GM06990 (cell line): ENCODE measurements around the gene EIPR1.

Experiments used
- DNase-seq: peaks from one replicate; pipeline ENCODE4 v3.0.0-alpha.2; 2011; ENCODE audit not compliant: insufficient read length; ENCODE audit errors: extremely low read depth
- H3K27me3 ChIP-seq: replicated peaks from 2 replicates; pipeline ENCODE4 v1.6.0; 2011; ENCODE audit warnings: low read length; ENCODE audit not compliant: control insufficient read depth, insufficient read depth
- H3K36me3 ChIP-seq: 2 replicates; pipeline ENCODE4 v1.5.1; 2011; ENCODE audit warnings: low read length; ENCODE audit not compliant: control insufficient read depth, insufficient read depth
- H3K4me3 ChIP-seq: replicated peaks from 2 replicates; pipeline ENCODE4 v1.5.1; 2011; ENCODE audit warnings: low read depth, mild to moderate bottlenecking, control low read depth, low read length
- TF ChIP-seq, protein P1 (sequence below): IDR thresholded peaks from 2 replicates; pipeline ENCODE4 v1.5.1; 2011; ENCODE audit warnings: low read length, control low read depth, mild to moderate bottlenecking, inconsistent platforms; ENCODE audit not compliant: insufficient read depth, poor library complexity, severe bottlenecking

EIPR1 gene

DNA sequence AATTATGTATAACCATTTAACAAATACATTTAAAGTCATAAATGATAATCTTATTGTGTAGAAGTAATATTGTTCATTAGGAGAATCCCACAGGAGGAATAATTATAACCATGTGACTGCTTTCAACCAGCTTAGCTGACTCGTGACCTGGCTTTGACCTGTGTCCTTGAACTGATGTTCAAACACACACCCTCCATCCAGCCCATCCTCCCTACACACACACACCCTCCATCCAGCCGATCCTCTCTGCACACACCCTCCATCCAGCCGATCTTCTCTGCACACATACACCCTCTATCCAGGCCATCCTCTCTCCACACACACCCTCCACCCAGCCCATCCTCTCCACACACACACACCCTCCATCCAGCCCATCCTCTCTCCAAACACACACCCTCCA lies 83.5 kb downstream of the EIPR1 start:
- TF ChIP-seq, protein P1, sequence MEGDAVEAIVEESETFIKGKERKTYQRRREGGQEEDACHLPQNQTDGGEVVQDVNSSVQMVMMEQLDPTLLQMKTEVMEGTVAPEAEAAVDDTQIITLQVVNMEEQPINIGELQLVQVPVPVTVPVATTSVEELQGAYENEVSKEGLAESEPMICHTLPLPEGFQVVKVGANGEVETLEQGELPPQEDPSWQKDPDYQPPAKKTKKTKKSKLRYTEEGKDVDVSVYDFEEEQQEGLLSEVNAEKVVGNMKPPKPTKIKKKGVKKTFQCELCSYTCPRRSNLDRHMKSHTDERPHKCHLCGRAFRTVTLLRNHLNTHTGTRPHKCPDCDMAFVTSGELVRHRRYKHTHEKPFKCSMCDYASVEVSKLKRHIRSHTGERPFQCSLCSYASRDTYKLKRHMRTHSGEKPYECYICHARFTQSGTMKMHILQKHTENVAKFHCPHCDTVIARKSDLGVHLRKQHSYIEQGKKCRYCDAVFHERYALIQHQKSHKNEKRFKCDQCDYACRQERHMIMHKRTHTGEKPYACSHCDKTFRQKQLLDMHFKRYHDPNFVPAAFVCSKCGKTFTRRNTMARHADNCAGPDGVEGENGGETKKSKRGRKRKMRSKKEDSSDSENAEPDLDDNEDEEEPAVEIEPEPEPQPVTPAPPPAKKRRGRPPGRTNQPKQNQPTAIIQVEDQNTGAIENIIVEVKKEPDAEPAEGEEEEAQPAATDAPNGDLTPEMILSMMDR, result no peak
- no peak for DNase-seq
- Histone ChIP-seq H3K36me3 (no peaks in the 10 kb centered on the region; the same call in 1 of the 2 replicates), H3K4me3 (no peak overlapping the region), H3K27me3 (no peaks in the 10 kb centered on the region)

DNA sequence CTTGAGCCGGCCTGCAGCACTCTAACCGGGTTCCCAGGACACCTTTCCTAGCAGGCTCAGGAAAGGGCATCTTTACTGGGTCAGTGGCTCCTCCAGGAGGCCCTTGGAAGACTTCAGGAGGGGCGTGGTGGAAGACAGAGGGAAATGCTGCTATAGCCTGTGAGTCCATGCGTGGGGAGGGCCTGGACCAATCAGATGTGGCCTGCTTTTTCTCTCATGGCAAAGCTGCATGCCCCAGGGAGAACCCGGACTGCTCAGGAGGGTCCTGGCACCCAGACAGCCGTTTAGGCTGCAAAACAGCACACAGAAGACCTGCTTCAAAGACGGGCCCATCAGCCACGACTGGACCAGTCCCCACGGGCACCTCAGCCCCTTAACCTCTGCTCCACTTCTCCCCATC lies 84.4 kb downstream of the EIPR1 start:
- Histone ChIP-seq H3K36me3 (no peaks in the 10 kb centered on the region; the same call in 1 of the 2 replicates), H3K27me3 (no peaks in the 10 kb centered on the region), H3K4me3 (no peak overlapping the region)
- DNase-seq, result no peak
- TF ChIP-seq, protein P1, result no peak

DNA sequence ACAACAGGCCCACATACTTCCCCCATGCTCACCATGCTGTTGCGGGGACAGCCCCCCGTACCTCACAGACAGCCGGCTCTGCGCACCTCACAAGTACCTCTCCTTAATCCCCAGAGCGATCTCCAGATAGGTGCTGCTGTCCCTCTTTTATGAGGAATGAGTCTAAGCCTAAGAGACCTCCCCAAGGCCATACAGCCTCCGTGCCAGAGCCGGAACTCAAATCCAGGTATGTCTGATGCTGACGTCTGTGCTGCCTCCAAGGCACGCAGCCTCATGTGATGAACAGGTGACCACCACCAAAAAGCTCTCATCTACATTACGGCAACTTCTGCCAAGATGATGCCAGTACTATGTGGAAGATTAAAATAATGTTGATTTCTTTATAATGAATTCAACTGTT lies 85.2 kb downstream of the EIPR1 start:
- Histone ChIP-seq H3K4me3 (no peak overlapping the region), H3K27me3 (no peaks in the 10 kb centered on the region), H3K36me3 (no peaks in the 10 kb centered on the region; the same call in 1 of the 2 replicates)
- TF ChIP-seq, protein P1, result no peak
- no peak for DNase-seq

DNA sequence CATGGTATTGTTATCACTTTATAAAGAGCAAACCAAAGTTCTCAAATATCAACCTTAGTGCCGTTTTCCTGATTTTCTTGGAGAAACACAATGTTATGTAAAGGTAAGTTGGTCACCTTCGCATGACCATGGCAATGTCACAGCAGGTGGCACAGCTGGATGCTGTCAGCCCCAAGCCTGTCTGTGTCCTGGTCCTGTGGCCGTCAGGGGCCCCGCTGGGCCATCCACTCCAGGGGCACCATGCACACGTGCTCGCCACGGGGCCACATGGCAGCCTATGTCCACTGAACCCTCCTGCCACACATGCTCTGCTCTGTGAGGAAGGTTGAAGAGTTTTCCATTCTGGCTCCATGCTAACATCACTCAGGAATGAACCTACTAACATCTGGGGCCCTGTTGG lies 85.9 kb downstream of the EIPR1 start:
- no peaks in the 10 kb centered on the region; the same call in 1 of the 2 replicates for H3K36me3 ChIP-seq
- no peak for DNase-seq
- H3K4me3 ChIP-seq, result no peak overlapping the region
- H3K27me3 ChIP-seq, result no peaks in the 10 kb centered on the region
- TF ChIP-seq, protein P1, result no peak

DNA sequence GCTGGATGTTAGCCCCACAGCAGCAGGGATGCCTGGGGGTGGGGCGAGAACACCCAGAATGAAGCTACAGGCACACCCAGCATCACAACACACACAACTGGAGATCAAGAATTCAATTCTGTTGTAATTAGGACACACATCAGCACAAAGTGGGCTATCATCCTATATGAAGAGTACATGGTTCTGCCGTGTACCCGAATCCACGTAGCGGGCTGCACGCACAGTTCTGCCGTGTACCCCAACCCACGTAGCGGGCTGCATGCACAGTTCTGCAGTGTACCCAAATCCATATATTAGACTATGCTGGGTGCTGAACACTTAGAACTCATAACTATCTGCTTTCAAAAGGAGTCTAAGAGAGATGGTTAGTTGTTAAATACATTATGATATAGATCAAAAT lies 86.5 kb downstream of the EIPR1 start:
- H3K4me3 ChIP-seq, result no peak overlapping the region
- TF ChIP-seq, protein P1, result no peak
- H3K27me3 ChIP-seq, result no peaks in the 10 kb centered on the region
- no peak for DNase-seq
- no peaks in the 10 kb centered on the region; the same call in 1 of the 2 replicates for H3K36me3 ChIP-seq

DNA sequence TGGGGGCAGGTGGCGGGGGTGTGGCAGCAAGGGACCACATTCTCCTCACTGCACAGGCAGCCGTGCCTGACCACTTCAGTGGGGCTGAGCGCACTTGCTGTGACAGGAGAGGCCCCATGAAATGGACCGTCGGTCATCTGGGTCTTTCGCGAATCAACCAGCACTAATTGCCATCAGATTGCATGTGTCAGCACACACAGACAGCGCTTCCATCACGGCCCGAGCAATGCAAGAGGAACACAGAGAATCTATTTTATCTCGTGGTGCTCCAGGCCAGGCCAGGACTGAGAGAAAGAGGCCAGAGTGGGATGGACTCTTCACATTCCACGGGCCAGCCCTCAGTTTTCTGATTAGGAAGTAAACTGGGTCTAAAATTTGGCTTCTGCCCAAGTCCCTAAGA lies 87.0 kb downstream of the EIPR1 start:
- DNase-seq, result no peak
- TF ChIP-seq, protein P1, result no peak
- no peaks in the 10 kb centered on the region; the same call in none of the 2 replicates for H3K36me3 ChIP-seq
- H3K27me3 ChIP-seq, result no peaks in the 10 kb centered on the region
- H3K4me3 ChIP-seq, result no peak overlapping the region
